ENCODE results near the gene EXOC2.

Gene EXOC2

DNA sequence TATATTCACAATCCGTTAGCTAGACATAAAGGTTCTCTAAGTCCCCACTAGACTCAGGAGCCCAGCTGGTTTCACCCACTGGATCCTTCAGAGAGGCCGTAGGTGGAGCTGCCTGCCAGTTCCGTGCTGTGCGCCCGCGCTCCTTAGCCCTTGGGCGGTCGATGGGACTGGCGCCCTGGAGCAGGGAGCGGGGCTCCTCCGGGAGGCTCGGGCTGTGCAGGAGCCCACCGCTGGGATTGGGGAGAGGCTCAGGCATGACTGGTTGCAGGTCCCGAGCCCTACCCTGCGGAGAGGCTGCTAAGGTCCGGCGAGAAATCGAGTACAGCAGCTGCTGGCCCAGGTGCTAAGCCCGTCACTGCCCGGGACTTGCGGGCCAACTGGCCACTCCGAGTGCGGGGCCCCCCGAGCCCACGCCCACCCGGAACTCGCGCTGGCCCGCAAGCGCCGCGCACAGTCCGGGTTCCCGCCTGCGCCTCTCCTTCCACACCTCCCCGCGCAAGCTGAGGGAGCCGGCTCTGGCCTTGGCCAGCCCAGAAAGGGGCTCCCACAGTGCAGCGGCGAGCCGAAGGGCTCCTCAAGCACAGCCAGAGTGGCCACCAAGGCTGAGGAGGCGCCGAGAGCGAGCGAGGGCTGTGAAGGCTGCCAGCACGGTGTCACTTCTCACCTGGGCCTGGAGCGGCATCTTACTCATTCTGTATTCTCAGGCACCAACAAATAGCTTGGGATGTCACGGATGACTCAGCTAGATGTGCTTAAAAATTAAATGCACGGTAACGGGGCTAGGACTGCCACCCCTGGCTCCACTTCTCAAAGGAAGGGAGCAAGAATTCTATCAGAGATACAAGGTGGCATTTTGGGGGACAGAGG lies 257.3 kb downstream of the EXOC2 start:
- DNase-seq (ENCODE audit: low spot score): peak; percentile 47

More for the DNA sequence above, 257.3 kb downstream of the EXOC2 start:
- no peak overlapping the region for H3K27ac ChIP-seq
- TF ChIP-seq CTCF (IDR thresholded peaks at IDR 0.05): no peak
- H3K4me3 ChIP-seq: no peak overlapping the region
